VCaP (cell line): ENCODE measurements around the gene CA7.

Experiments used
- H3K27ac ChIP-seq: fragments of 450-650 bp; 2 replicates; pipeline ENCODE4 v1.5.1; 2017
- TF ChIP-seq, protein P1 (sequence below): fragments of 450-650 bp; conservative IDR thresholded peaks from 2 replicates; pipeline ENCODE4 v1.5.1; 2017; ENCODE audit warnings: mild to moderate bottlenecking, moderate library complexity

Gene CA7

DNA sequence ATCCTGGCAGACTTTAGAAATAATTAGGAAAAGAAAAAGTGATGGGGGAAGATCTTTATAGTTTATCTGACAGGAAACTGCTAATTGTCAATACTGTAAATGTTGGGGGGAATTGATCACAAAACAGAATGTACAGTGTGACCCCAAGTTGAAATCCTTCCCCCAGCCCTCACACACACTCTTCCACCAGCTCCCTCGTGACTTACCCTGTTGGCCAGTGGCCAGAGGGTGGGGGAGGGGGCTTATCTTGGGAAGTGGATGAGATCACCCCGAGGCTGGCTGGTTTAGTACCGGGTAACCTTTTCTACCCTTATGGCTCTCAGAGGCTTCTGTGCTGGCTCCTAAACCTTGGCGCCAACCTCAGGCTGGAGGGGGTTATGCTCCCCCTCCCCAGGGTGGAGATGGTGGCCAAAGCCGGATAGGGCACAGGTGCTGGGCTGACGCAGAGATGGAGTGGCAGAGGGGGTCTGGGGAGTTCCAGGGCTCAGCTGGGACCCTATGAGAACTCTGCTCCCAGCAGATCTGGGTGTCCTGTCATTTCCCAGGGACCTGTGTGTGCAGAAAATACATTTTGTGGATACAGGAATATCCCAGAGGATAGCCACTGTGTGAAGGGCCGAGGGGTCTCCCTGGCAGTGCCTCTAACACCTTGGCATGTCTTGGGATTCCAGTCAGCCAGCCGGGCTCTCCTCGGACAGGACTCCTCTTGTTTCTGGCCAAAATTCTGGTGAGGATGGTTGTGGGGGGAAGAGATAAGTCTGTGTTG, 55.9 kb downstream of the CA7 start:
- H3K27ac ChIP-seq = no peak overlapping the region
- TF ChIP-seq, protein P1, sequence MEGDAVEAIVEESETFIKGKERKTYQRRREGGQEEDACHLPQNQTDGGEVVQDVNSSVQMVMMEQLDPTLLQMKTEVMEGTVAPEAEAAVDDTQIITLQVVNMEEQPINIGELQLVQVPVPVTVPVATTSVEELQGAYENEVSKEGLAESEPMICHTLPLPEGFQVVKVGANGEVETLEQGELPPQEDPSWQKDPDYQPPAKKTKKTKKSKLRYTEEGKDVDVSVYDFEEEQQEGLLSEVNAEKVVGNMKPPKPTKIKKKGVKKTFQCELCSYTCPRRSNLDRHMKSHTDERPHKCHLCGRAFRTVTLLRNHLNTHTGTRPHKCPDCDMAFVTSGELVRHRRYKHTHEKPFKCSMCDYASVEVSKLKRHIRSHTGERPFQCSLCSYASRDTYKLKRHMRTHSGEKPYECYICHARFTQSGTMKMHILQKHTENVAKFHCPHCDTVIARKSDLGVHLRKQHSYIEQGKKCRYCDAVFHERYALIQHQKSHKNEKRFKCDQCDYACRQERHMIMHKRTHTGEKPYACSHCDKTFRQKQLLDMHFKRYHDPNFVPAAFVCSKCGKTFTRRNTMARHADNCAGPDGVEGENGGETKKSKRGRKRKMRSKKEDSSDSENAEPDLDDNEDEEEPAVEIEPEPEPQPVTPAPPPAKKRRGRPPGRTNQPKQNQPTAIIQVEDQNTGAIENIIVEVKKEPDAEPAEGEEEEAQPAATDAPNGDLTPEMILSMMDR = no peak

DNA sequence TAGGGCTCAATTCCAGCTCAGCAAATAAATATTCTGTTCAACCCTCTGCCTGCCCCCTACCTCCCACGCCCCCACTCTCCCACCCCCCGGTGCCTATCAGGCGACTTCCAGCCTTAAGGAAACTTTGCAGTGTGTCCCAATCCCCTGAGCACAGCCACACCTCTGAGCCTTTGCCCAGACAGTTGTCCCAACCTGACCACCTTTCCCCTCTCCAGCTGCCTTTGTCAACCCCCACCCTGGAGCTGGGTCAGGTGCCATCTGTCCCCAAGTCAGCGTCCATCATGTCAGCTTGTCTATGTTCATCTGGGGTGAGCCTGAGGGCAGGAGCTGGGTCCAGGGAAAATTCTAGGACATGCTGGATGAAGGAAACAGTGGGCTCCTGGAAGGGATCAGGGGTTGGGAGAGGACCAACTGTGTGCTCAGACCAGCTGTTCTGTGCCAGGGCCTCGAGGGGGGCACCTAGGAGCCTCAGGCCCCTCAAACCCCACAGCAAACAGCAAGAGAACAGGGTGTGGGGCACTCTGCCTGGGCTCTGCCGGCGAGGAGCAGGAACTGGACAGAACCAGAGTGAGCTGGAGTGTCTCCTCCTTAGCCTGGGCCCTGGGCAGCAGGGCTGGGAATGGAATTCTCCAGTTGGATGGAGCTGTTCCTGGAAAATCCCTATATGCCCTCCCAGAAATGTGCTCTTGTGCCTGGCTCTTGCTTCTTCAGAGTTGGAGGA, 56.7 kb downstream of the CA7 start:
- H3K27ac ChIP-seq = no peak overlapping the region
- TF ChIP-seq, protein P1 = no peak

DNA sequence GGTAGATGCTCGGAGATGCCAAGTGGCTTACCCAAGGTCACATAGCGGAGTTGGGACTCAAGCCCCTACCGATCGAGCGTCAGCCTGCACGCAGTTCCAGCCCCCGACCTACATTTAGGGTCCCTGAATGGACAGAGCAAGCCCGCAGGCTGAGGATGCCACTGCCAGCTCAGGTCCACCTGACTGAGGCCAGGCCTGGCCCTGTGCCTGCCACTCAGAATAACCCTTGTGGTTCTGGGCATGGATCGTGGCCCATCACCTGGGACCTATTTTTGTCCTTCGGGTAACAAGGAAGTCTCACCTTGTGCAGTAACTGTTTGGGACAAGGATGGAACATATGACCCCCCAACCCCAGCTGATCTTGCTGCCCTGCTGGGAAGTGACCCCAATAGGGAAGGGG, 57.4 kb downstream of the CA7 start:
- H3K27ac ChIP-seq = no peak overlapping the region
- TF ChIP-seq, protein P1 = no peak

DNA sequence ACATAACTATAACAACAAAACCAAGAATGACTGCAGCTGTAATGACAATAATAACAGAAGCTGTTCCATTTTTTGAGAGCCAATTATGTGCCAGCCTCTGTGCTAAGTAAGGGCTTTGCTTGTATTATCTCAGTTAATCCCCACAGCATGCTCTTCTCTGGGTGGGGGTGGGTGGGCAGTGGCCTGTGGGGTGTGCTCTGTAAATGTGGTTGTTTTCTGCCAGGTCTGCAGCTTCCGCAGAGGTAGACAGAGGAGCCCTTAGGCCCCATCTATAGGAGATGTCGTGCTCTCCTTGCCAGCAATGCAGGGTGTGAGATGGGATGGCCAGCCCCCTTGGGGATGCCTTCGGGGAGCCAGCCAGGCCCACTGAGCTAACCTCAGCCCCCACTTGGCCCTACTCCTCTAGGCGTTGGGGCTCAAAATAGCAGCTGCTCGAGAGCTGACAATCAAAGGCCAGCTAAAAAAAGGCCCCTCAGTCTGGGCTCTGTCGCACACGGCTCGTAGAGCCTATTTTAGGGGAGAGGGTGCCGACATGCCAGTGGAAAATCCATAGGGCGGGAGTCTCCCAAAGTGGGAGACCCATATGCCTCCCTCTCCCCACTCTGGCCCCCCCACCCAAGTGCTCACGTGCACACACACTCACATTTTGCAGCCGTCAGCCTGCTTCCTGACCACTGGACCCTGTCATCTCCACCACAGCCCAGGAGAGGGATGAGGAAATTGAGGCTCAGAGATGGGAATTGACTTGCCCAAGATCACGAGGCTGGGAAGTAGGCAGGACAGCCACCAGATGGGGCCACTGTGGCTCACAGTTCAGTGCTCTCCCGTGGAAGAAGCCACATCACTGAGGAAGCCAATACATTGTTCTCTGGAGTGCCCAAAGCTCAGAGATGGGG, 58.7 kb downstream of the CA7 start:
- no peak overlapping the region for H3K27ac ChIP-seq
- TF ChIP-seq, protein P1 = no peak
